A549 treated with AZD2906 at 1 μM for 4 hours (cell line): ENCODE measurements around the gene FMR1. TPM values are rescaled to one million over a fixed set of nuclear protein-coding genes. Genes with fewer than 3 reads are reported as not detected.

Experiments used
- total RNA-seq: library from RNA; stranded (reverse); fragments of 200-300 nt; extraction: Qiagen RNA extraction; gene quantifications from 5 replicates; pipeline ENCODE4 v1.2.3, GENCODE V29; 2022

The FMR1 gene
- total RNA-seq, result 15.9 to 22.9 TPM (median 20.3 TPM) in 5 replicates

GRCh38 chrX:147911192-147912022, at the start of gene FMR1:
Gene FMR1 (plus strand): TSS chrX:147911919. CDS start chrX:147912180, 261 bp downstream.

GRCh38 chrX:147981038-147981752, 69.5 kb downstream of the FMR1 start, which contains the start of gene FMR1NB:
Gene FMR1NB (plus strand): TSS chrX:147981337. CDS start chrX:147981403, 66 bp downstream.

Other genes with a start within 250 kb of the FMR1 start
- not detected in 5 replicates for gene FMR1NB, start 69.4 kb downstream of the FMR1 start, total RNA-seq